Measurements from ENCODE around the gene ELOVL6. TPM values are rescaled to one million over a fixed set of nuclear protein-coding genes. Genes with fewer than 3 reads are reported as not detected.
A peak's percentile ranks its signal among the peaks of the same experiment; 100 is the strongest.

ELOVL6 gene
- total and polyA plus RNA-seq, 8 donors: 8.8 to 43.0 (median 12.5) TPM

GRCh38 chr4:110007217-110007616 lies 191.2 kb downstream of the ELOVL6 start:
- TF ChIP-seq CTCF (IDR thresholded peaks at IDR 0.05): no peak
- no peak overlapping the region for H3K4me3 ChIP-seq
- no peaks in the 10 kb centered on the region for H3K36me3 ChIP-seq
- ATAC-seq: no peak
- H3K27me3 ChIP-seq: no peaks in the 10 kb centered on the region
- no peak for DNase-seq
- H3K9me3 ChIP-seq: no peaks in the 10 kb centered on the region
- no peaks in the 10 kb centered on the region for H3K4me1 ChIP-seq
- intact Hi-C loops (cut with DNase I): loop anchor here in 1 of 2 donors (5.0 kb wide), 1 partner anchor 510 kb away; no protein-coding TSS in a partner anchor
- H3K27ac ChIP-seq: no peak overlapping the region

GRCh38 chr4:110005461-110006056 lies 192.9 kb downstream of the ELOVL6 start:
- Histone ChIP-seq H3K4me3 (no peak overlapping the region), H3K27ac (no peak overlapping the region), H3K27me3 (no peaks in the 10 kb centered on the region), H3K36me3 (no peaks in the 10 kb centered on the region), H3K9me3 (no peaks in the 10 kb centered on the region), H3K4me1 (no peaks in the 10 kb centered on the region)
- ATAC-seq: peak; percentile 93
- peak in 2 of 4 donors; percentile 61 to 68 for DNase-seq
- TF ChIP-seq CTCF (IDR thresholded peaks at IDR 0.05): peak; percentile 22 to 64
- intact Hi-C loops (cut with DNase I): loop anchor here in 1 of 2 donors (5.0 kb wide), 1 partner anchor 512 kb away; no protein-coding TSS in a partner anchor

GRCh38 chr4:110004556-110004955 lies 193.9 kb downstream of the ELOVL6 start:
- no peak for TF ChIP-seq CTCF (IDR thresholded peaks at IDR 0.05)
- no peaks in the 10 kb centered on the region for H3K4me1 ChIP-seq
- no peaks in the 10 kb centered on the region for H3K27me3 ChIP-seq
- no peaks in the 10 kb centered on the region for H3K36me3 ChIP-seq
- no peak for DNase-seq
- ATAC-seq: no peak
- H3K4me3 ChIP-seq: no peak overlapping the region
- H3K27ac ChIP-seq: no peak overlapping the region
- intact Hi-C loops (cut with DNase I): no loop called here
- no peaks in the 10 kb centered on the region for H3K9me3 ChIP-seq

- DNase-seq (no peak), ATAC-seq (no peak)
- Histone ChIP-seq H3K4me3 (no peak overlapping the region), H3K27me3 (no peaks in the 10 kb centered on the region), H3K4me1 (no peaks in the 10 kb centered on the region), H3K27ac (no peak overlapping the region), H3K36me3 (no peaks in the 10 kb centered on the region), H3K9me3 (no peaks in the 10 kb centered on the region)
- TF ChIP-seq CTCF (IDR thresholded peaks at IDR 0.05): no peak
- intact Hi-C loops (cut with DNase I): no loop called here
Measured at GRCh38 chr4:110003401-110004187, 194.8 kb downstream of the ELOVL6 start.

- no peak for ATAC-seq
- no peak for DNase-seq
- TF ChIP-seq CTCF (IDR thresholded peaks at IDR 0.05): no peak
- H3K27me3 ChIP-seq: peaks cover 0 to 9% of the 10 kb centered on the region in 2 donors
- no peaks in the 10 kb centered on the region for H3K36me3 ChIP-seq
- intact Hi-C loops (cut with DNase I): no loop called here
- no peak overlapping the region for H3K27ac ChIP-seq
- H3K4me3 ChIP-seq: no peak overlapping the region
- no peaks in the 10 kb centered on the region for H3K4me1 ChIP-seq
- no peaks in the 10 kb centered on the region for H3K9me3 ChIP-seq
Measured at GRCh38 chr4:110002326-110002725, 196.1 kb downstream of the ELOVL6 start.
